BJ (cell line): Measurements from ENCODE around the gene SPPL2C. TPM values are rescaled to one million over a fixed set of nuclear protein-coding genes. Genes with fewer than 3 reads are reported as not detected.

ENCODE experiments used
- CTCF ChIA-PET: fragments of 350-600 bp; formaldehyde crosslinking; extraction: SDS; loops from one replicate; lab custom pipeline; 2021; ENCODE audit warnings: antibody characterized with exemption, inconsistent platforms; lab: Yijun Ruan, JAX
- POLR2A ChIA-PET: fragments of 300-600 bp; sonication (Branson Sonifier 250); formaldehyde crosslinking; extraction: SDS; loops from one replicate; lab custom pipeline; 2021; ENCODE audit warnings: antibody characterized with exemption; lab: Charles Lee
- DNase-seq: peaks from one replicate; pipeline ENCODE4 v3.0.0-alpha.2; 2011; ENCODE audit warnings: low read depth
- H3K27me3 ChIP-seq: 2 replicates; pipeline ENCODE4 v1.6.0; 2011; ENCODE audit warnings: low read length; ENCODE audit not compliant: control insufficient read depth, insufficient read depth
- H3K36me3 ChIP-seq: 2 replicates; pipeline ENCODE4 v1.5.1; 2011; ENCODE audit warnings: low read length; ENCODE audit not compliant: control insufficient read depth, insufficient read depth
- H3K4me3 ChIP-seq: 2 replicates; pipeline ENCODE4 v1.5.1; 2011; ENCODE audit warnings: low read depth, mild to moderate bottlenecking, control low read depth, low read length
- polyA plus RNA-seq: library from polyadenylated mRNA; depleted of rRNA; stranded (reverse); fragments of >200 nt; gene quantifications from 2 replicates; pipeline ENCODE4 v1.2.3, GENCODE V29; 2011
- TF ChIP-seq, protein P1 (sequence below): IDR thresholded peaks from 2 replicates; pipeline ENCODE4 v1.5.1; 2011; ENCODE audit warnings: low read depth, mild to moderate bottlenecking, control low read depth, inconsistent platforms, low read length, moderate library complexity; ENCODE audit not compliant: insufficient read depth

SPPL2C gene
- polyA plus RNA-seq, 1 experiment = not detected

DNA sequence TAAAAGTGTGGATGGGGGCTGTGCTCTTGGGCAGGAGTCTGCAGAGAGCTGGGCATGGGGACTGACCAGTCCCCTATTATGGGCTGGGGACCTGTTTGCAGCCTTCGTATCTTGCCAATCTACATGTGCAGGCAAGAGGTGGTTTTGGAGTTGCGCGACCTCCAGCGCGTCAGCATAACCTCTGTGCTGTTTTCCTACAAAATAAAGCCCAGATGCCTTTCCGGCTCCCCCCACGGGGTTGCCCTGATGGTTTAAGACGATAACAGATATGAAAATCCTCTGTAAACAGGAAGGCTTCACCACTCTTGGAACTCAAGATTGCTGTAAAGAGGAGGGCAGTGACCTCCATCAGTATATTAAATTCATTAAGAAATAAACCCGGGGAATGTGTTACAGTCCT is 16.5 kb upstream of the SPPL2C start:
- POLR2A ChIA-PET = no interaction called here
- no peak for DNase-seq
- CTCF ChIA-PET = interaction anchor here (1.4 to 16.2 kb wide), 2 partner anchors 24 to 190 kb away, joined by 3 to 185 read pairs; no protein-coding TSS in a partner anchor
- H3K36me3 ChIP-seq = no peaks in the 10 kb centered on the region
- H3K4me3 ChIP-seq = no peak overlapping the region
- H3K27me3 ChIP-seq = peaks cover 2% of the 10 kb centered on the region; the same call in 1 of the 2 replicates
- TF ChIP-seq, protein P1, sequence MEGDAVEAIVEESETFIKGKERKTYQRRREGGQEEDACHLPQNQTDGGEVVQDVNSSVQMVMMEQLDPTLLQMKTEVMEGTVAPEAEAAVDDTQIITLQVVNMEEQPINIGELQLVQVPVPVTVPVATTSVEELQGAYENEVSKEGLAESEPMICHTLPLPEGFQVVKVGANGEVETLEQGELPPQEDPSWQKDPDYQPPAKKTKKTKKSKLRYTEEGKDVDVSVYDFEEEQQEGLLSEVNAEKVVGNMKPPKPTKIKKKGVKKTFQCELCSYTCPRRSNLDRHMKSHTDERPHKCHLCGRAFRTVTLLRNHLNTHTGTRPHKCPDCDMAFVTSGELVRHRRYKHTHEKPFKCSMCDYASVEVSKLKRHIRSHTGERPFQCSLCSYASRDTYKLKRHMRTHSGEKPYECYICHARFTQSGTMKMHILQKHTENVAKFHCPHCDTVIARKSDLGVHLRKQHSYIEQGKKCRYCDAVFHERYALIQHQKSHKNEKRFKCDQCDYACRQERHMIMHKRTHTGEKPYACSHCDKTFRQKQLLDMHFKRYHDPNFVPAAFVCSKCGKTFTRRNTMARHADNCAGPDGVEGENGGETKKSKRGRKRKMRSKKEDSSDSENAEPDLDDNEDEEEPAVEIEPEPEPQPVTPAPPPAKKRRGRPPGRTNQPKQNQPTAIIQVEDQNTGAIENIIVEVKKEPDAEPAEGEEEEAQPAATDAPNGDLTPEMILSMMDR = no peak

DNA sequence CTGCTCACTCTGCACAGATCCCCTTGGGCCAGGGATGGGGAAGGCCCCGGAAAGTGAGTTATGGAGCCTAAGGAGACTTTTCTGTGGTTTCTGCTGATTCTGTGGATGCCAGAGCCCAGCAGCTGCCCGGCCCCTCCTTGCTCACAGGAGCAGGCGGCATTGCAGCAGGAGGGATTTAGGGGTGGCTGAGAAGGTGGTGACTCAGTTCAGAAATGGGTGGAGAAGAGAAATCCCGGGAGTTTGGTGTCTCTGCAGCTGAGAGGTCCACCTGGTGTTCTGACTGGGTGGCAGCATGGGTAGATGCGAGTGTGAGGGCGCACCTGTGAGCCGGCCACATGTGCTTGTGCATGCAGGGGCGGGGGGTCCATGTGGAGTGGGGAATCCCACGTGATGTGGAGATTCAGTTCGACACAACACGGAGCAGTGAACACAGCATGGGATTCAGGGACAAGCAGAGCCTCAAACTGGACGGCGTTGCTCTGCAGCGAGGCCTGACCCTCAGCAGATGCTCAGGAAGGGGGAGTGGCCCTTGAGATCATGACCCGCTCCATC is 16.0 kb upstream of the SPPL2C start:
- peaks cover 2% of the 10 kb centered on the region; the same call in 1 of the 2 replicates for H3K27me3 ChIP-seq
- CTCF ChIA-PET = interaction anchor here (1.4 to 16.2 kb wide), 2 partner anchors 23 to 190 kb away, joined by 3 to 185 read pairs; no protein-coding TSS in a partner anchor
- TF ChIP-seq, protein P1 = no peak
- no peak for DNase-seq
- no peaks in the 10 kb centered on the region for H3K36me3 ChIP-seq
- POLR2A ChIA-PET = no interaction called here
- no peak overlapping the region for H3K4me3 ChIP-seq

DNA sequence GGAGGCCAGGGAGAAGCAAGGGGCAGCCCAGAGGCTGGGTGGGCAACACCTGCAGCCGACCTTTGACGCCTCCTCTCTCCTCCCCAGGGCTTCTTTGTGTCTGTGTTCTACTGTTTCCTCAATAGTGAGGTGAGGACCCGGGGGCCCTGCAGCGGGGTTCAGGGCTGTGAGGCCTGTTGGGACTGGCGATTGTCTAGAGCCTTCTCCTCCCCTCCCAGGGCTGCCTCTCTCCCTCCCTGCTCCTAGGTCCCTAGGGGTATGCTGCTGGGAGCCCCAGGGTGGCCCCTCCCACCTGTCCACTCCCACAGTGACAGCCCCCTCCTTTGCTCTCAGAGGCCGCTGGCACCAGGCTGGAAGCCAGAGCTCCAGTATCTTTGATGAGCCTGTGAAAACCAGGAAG is 10.8 kb upstream of the SPPL2C start:
- Histone ChIP-seq H3K27me3 (peaks cover 2% of the 10 kb centered on the region; the same call in 1 of the 2 replicates), H3K36me3 (no peaks in the 10 kb centered on the region), H3K4me3 (no peak overlapping the region)
- ChIA-PET CTCF (interaction anchor here (0.6 to 16.2 kb wide), 3 partner anchors 18 to 333 kb away, joined by 3 to 185 read pairs (median 19); no protein-coding TSS in a partner anchor), POLR2A (no interaction called here)
- no peak for DNase-seq
- TF ChIP-seq, protein P1 = no peak

DNA sequence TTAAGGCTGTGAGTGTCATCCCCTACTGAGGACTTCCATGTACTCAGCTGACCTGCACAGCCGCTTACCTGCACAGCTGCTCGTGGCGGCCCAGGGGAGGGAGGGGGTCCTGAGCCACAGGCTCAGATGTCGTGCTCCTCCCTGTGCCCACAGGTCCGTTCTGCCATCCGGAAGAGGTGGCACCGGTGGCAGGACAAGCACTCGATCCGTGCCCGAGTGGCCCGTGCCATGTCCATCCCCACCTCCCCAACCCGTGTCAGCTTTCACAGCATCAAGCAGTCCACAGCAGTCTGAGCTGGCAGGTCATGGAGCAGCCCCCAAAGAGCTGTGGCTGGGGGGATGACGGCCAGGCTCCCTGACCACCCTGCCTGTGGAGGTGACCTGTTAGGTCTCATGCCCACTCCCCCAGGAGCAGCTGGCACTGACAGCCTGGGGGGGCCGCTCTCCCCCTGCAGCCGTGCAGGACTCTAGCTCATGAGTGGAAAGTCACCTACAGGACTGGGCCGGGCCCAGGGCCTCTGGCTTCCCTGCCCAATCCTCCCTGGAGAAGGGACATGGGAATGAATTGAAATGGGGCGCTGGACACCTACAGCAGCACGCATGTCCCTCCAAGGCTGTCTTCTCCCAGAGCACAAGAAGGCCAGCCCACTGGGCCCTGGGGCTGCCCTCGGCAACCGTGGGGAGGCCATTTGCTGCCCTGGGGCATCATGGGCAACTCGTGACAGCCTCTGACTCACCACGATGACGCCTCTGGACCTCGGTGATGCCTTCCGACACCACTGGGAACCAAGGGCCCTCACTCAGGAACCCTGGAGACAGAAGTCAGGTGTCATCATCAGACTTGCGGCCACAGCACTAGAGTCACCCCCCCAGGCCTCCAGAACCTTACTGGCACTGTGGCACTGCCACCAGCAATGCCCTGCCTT is 9.9 kb upstream of the SPPL2C start:
- ChIA-PET POLR2A (no interaction called here), CTCF (interaction anchor here (3.8 to 16.2 kb wide), 2 partner anchors 17 to 196 kb away, joined by 19 to 185 read pairs; no protein-coding TSS in a partner anchor)
- TF ChIP-seq, protein P1 = no peak
- Histone ChIP-seq H3K36me3 (no peaks in the 10 kb centered on the region), H3K27me3 (peaks cover 3% of the 10 kb centered on the region; the same call in 1 of the 2 replicates), H3K4me3 (no peak overlapping the region)
- no peak for DNase-seq

DNA sequence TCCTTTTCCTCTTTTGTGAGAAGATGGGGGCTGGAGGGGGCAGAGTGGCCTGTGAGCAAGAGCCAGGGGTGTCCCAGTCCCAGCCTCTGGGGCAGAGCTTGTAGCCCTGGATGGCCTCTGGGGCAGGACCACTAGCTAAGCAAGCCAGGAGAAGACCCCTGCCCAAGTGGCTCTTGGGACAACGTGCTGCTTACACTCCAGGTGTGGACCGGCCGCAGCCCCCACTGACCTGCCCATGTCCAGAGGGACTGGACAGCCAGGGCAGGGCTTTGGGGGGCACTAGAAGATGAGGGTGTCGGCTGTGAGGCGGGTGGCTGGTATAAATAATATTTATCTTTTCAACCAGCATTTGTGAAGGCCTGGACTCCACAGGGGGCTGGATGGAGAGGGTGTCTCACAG is 9.2 kb upstream of the SPPL2C start:
- no peak for DNase-seq
- POLR2A ChIA-PET = no interaction called here
- TF ChIP-seq, protein P1 = no peak
- Histone ChIP-seq H3K4me3 (no peak overlapping the region), H3K36me3 (no peaks in the 10 kb centered on the region), H3K27me3 (peaks cover 3% of the 10 kb centered on the region; the same call in 1 of the 2 replicates)
- CTCF ChIA-PET = interaction anchor here (1.3 to 16.2 kb wide), 3 partner anchors 16 to 197 kb away, joined by 3 to 185 read pairs (median 19); no protein-coding TSS in a partner anchor
